CD8-positive, alpha-beta memory T cell (primary cell): Measurements from ENCODE around the gene PER3. TPM values are rescaled to one million over a fixed set of nuclear protein-coding genes. Genes with fewer than 3 reads are reported as not detected.

Experiments
- CTCF ChIA-PET: fragments of 350-600 bp; sonication (Branson Sonifier 250); formaldehyde crosslinking; loops from one replicate; lab custom pipeline; 2021; ENCODE audit warnings: antibody characterized with exemption; lab: Charles Lee
- POLR2A ChIA-PET: fragments of 350-600 bp; sonication (Branson Sonifier 250); formaldehyde crosslinking; loops from one replicate; lab custom pipeline; 2021; ENCODE audit warnings: antibody characterized with exemption; lab: Charles Lee
- DNase-seq, 5 donors: peaks; one replicate each; pipeline versions ENCODE4 v3.0.0 to v3.0.0-alpha.2; 2020 to 2022; ENCODE audit warnings: mixed read lengths in 1 of 5
- H3K27ac ChIP-seq: one replicate; pipeline ENCODE4 v1.7.0; 2013; ENCODE audit warnings: low read depth, mild to moderate bottlenecking, low read length, moderate library complexity
- H3K27me3 ChIP-seq: 2 replicates; pipeline ENCODE4 v1.7.0; 2013; ENCODE audit warnings: low read length, mild to moderate bottlenecking; ENCODE audit not compliant: insufficient read depth, poor library complexity, severe bottlenecking
- H3K36me3 ChIP-seq: 2 replicates; pipeline ENCODE4 v1.7.0; 2013; ENCODE audit warnings: mild to moderate bottlenecking, low read length, moderate library complexity; ENCODE audit not compliant: insufficient read depth
- H3K4me1 ChIP-seq: 2 replicates; pipeline ENCODE4 v1.7.0; 2013; ENCODE audit warnings: mild to moderate bottlenecking, low read length, moderate library complexity; ENCODE audit not compliant: insufficient read depth
- H3K4me3 ChIP-seq: 2 replicates; pipeline ENCODE4 v1.7.0; 2013; ENCODE audit warnings: mild to moderate bottlenecking, low read length
- H3K9me3 ChIP-seq: 2 replicates; pipeline ENCODE4 v1.7.0; 2013; ENCODE audit warnings: mild to moderate bottlenecking, low read length
- H3K27ac Mint-ChIP-seq, 8 donors: one replicate each; pipeline ENCODE4 v1.8.0; 2020 to 2021; ENCODE audit warnings: mixed read lengths in 8 of 8, mild to moderate bottlenecking in 6 of 8, inconsistent platforms in 3 of 8, moderate library complexity in 3 of 8
- H3K27me3 Mint-ChIP-seq, 2 donors: one replicate each; pipeline ENCODE4 v1.8.0; 2020 to 2021; ENCODE audit warnings: mixed read lengths in 2 of 2, mild to moderate bottlenecking in 1 of 2, moderate library complexity in 1 of 2
- H3K36me3 Mint-ChIP-seq, 3 donors: one replicate each; pipeline ENCODE4 v1.8.0; 2020 to 2021; ENCODE audit warnings: mixed read lengths in 3 of 3, inconsistent platforms in 1 of 3, mild to moderate bottlenecking in 1 of 3
- H3K4me1 Mint-ChIP-seq, 3 donors: one replicate each; pipeline ENCODE4 v1.8.0; 2020 to 2021; ENCODE audit warnings: mixed read lengths in 3 of 3, inconsistent platforms in 1 of 3, mild to moderate bottlenecking in 1 of 3
- H3K4me3 Mint-ChIP-seq, 7 donors: one replicate each; pipeline ENCODE4 v1.8.0; 2020 to 2021; ENCODE audit warnings: mixed read lengths in 7 of 7, mild to moderate bottlenecking in 6 of 7, moderate library complexity in 4 of 7, inconsistent platforms in 2 of 7
- H3K9me3 Mint-ChIP-seq, 5 donors: one replicate each; pipeline ENCODE4 v1.8.0; 2020 to 2022; ENCODE audit warnings: mixed read lengths in 5 of 5, mild to moderate bottlenecking in 3 of 5, moderate library complexity in 2 of 5, inconsistent platforms in 1 of 5
- polyA plus RNA-seq: library from polyadenylated mRNA; unstranded; fragments of 300-500 nt; fragmentation: Illumina TruSeq; gene quantifications from one replicate; pipeline ENCODE4 v1.2.3, GENCODE V29; 2021
- total RNA-seq, 2 experiments: library from RNA; stranded (reverse); gene quantifications; one replicate each; pipeline ENCODE4 v1.2.3, GENCODE V29; 2021

Gene PER3
- total and polyA plus RNA-seq, 3 experiments from 2014 or later, result 4.7 to 6.3 (median 4.7) TPM

DNA sequence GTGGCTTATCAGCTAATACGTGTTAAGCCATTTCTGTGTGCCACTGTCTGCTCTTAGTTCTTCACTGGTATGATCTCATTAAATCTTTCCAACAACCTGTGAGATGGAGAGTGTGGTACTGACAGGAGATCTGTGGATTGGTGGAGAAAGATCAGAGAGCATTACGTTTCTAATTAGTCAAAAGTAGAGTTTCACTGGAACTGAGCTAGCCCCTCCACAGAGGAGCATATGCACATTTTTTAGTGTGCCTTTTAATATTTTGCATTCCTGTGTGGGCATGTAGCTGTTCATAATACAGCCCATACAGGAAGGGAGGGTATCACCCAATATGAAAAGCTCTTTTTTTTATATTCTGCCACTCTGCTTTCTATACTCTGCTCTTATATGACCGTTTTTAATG is 37.2 kb downstream of the PER3 start:
- Histone ChIP-seq H3K27me3 (no peaks in the 10 kb centered on the region), H3K4me1 (no peaks in the 10 kb centered on the region), H3K27ac (no peak overlapping the region), H3K36me3 (no peaks in the 10 kb centered on the region), H3K9me3 (no peaks in the 10 kb centered on the region), H3K4me3 (no peak overlapping the region)
- H3K27ac Mint-ChIP-seq, result no peak overlapping the region
- ChIA-PET POLR2A (no interaction called here), CTCF (interaction anchor here (1.0 kb wide), 1 partner anchor 13 kb away, joined by 4 read pairs; no protein-coding TSS in a partner anchor)
- peaks cover 0 to 28% (median 13%) of the 10 kb centered on the region in 3 donors for H3K36me3 Mint-ChIP-seq
- no peaks in the 10 kb centered on the region for H3K27me3 Mint-ChIP-seq
- H3K4me3 Mint-ChIP-seq, result no peak overlapping the region
- no peaks in the 10 kb centered on the region for H3K9me3 Mint-ChIP-seq
- H3K4me1 Mint-ChIP-seq, result no peaks in the 10 kb centered on the region
- no peak for DNase-seq

DNA sequence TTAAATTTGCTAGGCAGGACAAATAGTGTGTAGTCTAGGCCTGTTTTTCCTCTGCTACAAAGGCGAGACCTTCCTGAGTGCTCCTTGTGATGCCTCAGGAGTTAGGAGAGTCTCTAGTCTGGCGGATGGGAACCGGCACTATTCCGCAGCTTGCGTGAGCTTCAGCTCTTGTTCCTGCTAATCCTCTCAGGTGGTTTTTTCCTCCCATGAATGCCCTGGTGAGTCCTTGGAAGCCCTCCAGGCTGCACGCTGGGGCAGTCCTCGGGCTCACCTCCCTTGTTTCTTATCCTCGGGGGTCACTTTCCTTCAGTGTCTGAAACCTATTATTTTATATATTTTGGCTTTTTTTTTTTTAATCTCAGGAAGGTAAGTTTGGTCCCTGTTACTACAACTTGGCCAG is 40.6 kb downstream of the PER3 start:
- ChIA-PET POLR2A (interaction anchor here (0.6 kb wide), 1 partner anchor 328 kb away, joined by 3 read pairs; no protein-coding TSS in a partner anchor), CTCF (no interaction called here)
- Histone ChIP-seq H3K27ac (no peak overlapping the region), H3K27me3 (no peaks in the 10 kb centered on the region), H3K4me1 (no peaks in the 10 kb centered on the region), H3K9me3 (no peaks in the 10 kb centered on the region), H3K36me3 (no peaks in the 10 kb centered on the region), H3K4me3 (no peak overlapping the region)
- H3K36me3 Mint-ChIP-seq, result peaks cover 5 to 43% (median 14%) of the 10 kb centered on the region in 3 donors
- peaks cover 2 to 21% (median 11%) of the 10 kb centered on the region in 3 donors for H3K4me1 Mint-ChIP-seq
- H3K27me3 Mint-ChIP-seq, result no peaks in the 10 kb centered on the region
- no peak overlapping the region for H3K4me3 Mint-ChIP-seq
- H3K9me3 Mint-ChIP-seq, result no peaks in the 10 kb centered on the region
- no peak overlapping the region for H3K27ac Mint-ChIP-seq
- DNase-seq, result no peak

DNA sequence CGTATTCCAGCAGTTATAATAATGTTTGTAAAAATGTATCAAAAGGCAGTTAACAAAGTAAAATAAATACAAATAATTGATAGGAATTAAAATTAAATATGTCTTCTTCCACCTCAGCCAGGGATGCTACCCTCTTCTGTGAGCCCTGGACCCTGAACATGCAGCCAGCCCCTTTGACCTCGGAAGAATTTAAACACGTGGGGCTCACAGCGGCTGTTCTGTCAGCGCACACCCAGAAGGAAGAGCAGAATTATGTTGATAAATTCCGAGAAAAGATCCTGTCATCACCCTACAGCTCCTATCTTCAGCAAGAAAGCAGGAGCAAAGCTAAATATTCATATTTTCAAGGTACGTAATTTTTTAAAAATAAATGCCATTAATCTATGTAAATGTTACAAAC is 42.3 kb downstream of the PER3 start:
- H3K36me3 Mint-ChIP-seq, result peaks cover 5 to 38% (median 7%) of the 10 kb centered on the region in 3 donors
- Histone ChIP-seq H3K36me3 (no peaks in the 10 kb centered on the region), H3K4me3 (no peak overlapping the region), H3K27me3 (no peaks in the 10 kb centered on the region), H3K4me1 (no peaks in the 10 kb centered on the region), H3K27ac (peak overlapping the region; percentile 64), H3K9me3 (no peaks in the 10 kb centered on the region)
- no peaks in the 10 kb centered on the region for H3K27me3 Mint-ChIP-seq
- no peaks in the 10 kb centered on the region for H3K9me3 Mint-ChIP-seq
- no peak for DNase-seq
- POLR2A ChIA-PET, result no interaction called here
- CTCF ChIA-PET, result no interaction called here
- peak overlapping the region in 5 of 8 donors; percentile 50 to 98 (median 86) for H3K27ac Mint-ChIP-seq
- H3K4me1 Mint-ChIP-seq, result peaks cover 2 to 24% (median 12%) of the 10 kb centered on the region in 3 donors
- peak overlapping the region in 5 of 7 donors; percentile 88 to 98 (median 91) for H3K4me3 Mint-ChIP-seq

DNA sequence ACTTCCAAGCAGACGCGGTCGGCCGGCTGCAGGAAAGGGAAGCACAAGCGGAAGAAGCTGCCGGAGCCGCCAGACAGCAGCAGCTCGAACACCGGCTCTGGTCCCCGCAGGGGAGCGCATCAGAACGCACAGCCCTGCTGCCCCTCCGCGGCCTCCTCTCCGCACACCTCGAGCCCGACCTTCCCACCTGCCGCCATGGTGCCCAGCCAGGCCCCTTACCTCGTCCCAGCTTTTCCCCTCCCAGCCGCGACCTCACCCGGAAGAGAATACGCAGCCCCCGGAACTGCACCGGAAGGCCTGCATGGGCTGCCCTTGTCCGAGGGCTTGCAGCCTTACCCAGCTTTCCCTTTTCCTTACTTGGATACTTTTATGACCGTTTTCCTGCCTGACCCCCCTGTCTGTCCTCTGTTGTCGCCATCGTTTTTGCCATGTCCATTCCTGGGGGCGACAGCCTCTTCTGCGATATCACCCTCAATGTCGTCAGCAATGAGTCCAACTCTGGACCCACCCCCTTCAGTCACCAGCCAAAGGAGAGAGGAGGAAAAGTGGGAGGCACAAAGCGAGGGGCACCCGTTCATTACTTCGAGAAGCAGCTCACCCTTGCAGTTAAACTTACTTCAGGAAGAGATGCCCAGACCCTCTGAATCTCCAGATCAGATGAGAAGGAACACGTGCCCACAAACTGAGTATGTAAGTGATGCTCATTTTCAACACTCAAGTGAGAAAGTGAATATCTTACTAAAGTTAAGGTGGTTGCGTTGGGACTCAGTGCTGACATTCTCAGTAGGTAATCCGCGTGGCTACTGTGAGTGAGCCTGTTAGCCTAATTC is 43.2 kb downstream of the PER3 start:
- H3K27me3 ChIP-seq, result no peaks in the 10 kb centered on the region
- Mint-ChIP-seq H3K27ac (peak overlapping the region in 7 of 8 donors; percentile 41 to 98 (median 87)), H3K4me1 (peaks cover 2 to 24% (median 15%) of the 10 kb centered on the region in 3 donors), H3K4me3 (peak overlapping the region; percentile 80 to 98 (median 88)), H3K9me3 (no peaks in the 10 kb centered on the region), H3K27me3 (no peaks in the 10 kb centered on the region), H3K36me3 (peaks cover 5 to 37% (median 10%) of the 10 kb centered on the region in 3 donors)
- ChIA-PET POLR2A (no interaction called here), CTCF (no interaction called here)
- peak overlapping the region; percentile 38 for H3K4me3 ChIP-seq
- no peaks in the 10 kb centered on the region for H3K36me3 ChIP-seq
- H3K27ac ChIP-seq, result peak overlapping the region; percentile 64
- H3K4me1 ChIP-seq, result no peaks in the 10 kb centered on the region
- DNase-seq, result peak; percentile 6 to 63 (median 25)
- no peaks in the 10 kb centered on the region for H3K9me3 ChIP-seq

DNA sequence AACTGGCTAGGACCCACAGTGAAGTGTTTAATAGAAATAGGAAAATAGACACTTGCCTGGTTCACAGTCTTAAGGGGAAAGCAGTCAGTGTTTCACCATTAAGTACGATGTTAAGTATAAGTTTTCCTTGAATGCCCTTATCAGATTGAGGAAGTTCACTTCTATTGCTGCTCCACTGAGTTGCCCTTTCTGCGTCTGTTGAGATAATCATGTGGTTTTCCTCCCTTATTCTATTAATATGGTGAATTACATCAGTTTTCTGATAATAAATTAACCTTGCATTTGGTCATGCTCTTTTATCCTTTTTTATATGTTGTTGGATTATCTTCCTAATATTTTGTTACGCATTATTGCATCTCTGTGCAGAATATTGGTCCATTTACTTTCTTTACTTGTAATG is 47.4 kb downstream of the PER3 start:
- Histone ChIP-seq H3K36me3 (no peaks in the 10 kb centered on the region), H3K27me3 (no peaks in the 10 kb centered on the region), H3K27ac (no peak overlapping the region), H3K4me3 (no peak overlapping the region), H3K9me3 (no peaks in the 10 kb centered on the region), H3K4me1 (no peaks in the 10 kb centered on the region)
- Mint-ChIP-seq H3K27ac (peak overlapping the region in 1 of 8 donors; percentile 52), H3K9me3 (no peaks in the 10 kb centered on the region), H3K4me1 (peaks cover 2 to 24% (median 15%) of the 10 kb centered on the region in 3 donors), H3K4me3 (no peak overlapping the region), H3K27me3 (no peaks in the 10 kb centered on the region), H3K36me3 (peaks cover 14 to 44% (median 17%) of the 10 kb centered on the region in 3 donors)
- no peak for DNase-seq
- ChIA-PET CTCF (no interaction called here), POLR2A (no interaction called here)

DNA sequence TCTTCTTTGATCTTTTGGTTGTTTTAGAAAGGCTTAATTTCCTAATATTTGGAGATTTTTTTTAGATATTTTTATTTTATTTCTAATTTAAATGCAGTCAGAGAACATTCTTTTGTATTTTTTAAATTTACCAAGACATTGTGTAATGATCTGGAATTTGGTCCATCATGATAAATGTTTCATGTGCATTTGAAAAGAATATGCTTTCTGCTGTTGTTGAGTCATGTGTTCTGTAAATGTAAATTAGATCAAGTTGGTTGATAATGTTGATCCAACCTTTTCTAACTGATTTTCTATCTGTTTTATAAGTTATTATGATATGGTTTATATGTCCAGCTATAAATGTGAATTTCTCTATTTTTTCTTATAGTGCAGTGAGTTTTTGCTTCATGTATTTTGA is 48.9 kb downstream of the PER3 start:
- H3K4me1 ChIP-seq, result no peaks in the 10 kb centered on the region
- Mint-ChIP-seq H3K4me1 (peaks cover 0 to 15% (median 12%) of the 10 kb centered on the region in 3 donors), H3K4me3 (no peak overlapping the region), H3K36me3 (peaks cover 25 to 45% (median 25%) of the 10 kb centered on the region in 3 donors), H3K27ac (no peak overlapping the region), H3K27me3 (no peaks in the 10 kb centered on the region), H3K9me3 (peaks cover 0 to 2% (median 0%) of the 10 kb centered on the region in 5 donors)
- H3K27me3 ChIP-seq, result no peaks in the 10 kb centered on the region
- no peaks in the 10 kb centered on the region for H3K36me3 ChIP-seq
- no peak for DNase-seq
- H3K27ac ChIP-seq, result no peak overlapping the region
- CTCF ChIA-PET, result no interaction called here
- no peak overlapping the region for H3K4me3 ChIP-seq
- POLR2A ChIA-PET, result no interaction called here
- H3K9me3 ChIP-seq, result no peaks in the 10 kb centered on the region

DNA sequence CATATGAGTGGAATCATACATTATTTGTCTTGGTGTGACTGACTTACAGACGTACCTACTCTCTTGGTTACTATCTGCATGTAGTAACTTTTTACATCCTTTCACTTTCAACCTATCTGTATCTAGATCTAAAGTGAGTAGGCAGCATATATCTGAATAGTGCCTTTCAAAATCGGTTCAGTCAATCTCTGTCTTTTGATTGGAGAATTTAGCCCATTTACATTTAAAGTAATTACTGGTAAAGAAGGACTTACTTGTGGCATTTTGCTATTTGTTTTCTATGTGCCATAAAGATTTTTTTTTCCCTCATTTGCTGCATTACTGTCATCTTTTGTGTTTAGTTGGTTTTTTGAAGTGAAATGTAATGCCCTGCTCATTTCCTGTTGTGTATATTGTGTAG is 54.6 kb downstream of the PER3 start:
- CTCF ChIA-PET, result no interaction called here
- Histone ChIP-seq H3K4me3 (no peak overlapping the region), H3K4me1 (no peaks in the 10 kb centered on the region), H3K9me3 (no peaks in the 10 kb centered on the region), H3K36me3 (peaks cover 6% of the 10 kb centered on the region), H3K27me3 (no peaks in the 10 kb centered on the region), H3K27ac (no peak overlapping the region)
- peaks cover 34 to 65% (median 55%) of the 10 kb centered on the region in 3 donors for H3K36me3 Mint-ChIP-seq
- DNase-seq, result no peak
- H3K4me3 Mint-ChIP-seq, result no peak overlapping the region
- no peaks in the 10 kb centered on the region for H3K27me3 Mint-ChIP-seq
- H3K27ac Mint-ChIP-seq, result no peak overlapping the region
- POLR2A ChIA-PET, result no interaction called here
- H3K9me3 Mint-ChIP-seq, result peaks cover 7 to 18% (median 15%) of the 10 kb centered on the region in 5 donors
- H3K4me1 Mint-ChIP-seq, result peaks cover 4 to 16% (median 5%) of the 10 kb centered on the region in 3 donors

DNA sequence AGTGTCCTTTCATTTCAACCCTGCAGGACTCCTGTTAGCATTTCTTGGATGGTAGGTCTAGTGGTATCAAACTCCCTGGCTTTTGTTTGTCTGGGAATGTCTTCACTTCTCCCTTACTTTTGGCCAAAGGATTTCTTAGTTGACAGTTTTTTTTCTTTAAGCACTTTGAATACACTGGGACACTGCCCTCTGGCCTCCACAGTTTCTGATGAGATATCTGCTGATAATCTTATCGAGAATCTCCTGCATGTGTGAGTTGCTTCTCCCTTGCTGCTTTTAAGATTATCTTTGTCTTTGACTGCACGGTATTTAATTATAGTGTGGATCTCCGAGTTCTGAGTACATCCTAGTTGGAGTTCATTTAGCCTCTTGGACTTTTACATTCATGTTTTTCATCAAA is 55.4 kb downstream of the PER3 start:
- DNase-seq, result no peak
- CTCF ChIA-PET, result no interaction called here
- Mint-ChIP-seq H3K36me3 (peaks cover 35 to 69% (median 55%) of the 10 kb centered on the region in 3 donors), H3K27me3 (no peaks in the 10 kb centered on the region), H3K9me3 (peaks cover 7 to 18% (median 15%) of the 10 kb centered on the region in 5 donors), H3K27ac (no peak overlapping the region), H3K4me3 (no peak overlapping the region), H3K4me1 (peaks cover 4 to 16% (median 5%) of the 10 kb centered on the region in 3 donors)
- POLR2A ChIA-PET, result no interaction called here
- Histone ChIP-seq H3K9me3 (no peaks in the 10 kb centered on the region), H3K4me3 (no peak overlapping the region), H3K27me3 (no peaks in the 10 kb centered on the region), H3K4me1 (no peaks in the 10 kb centered on the region), H3K27ac (no peak overlapping the region), H3K36me3 (peaks cover 6% of the 10 kb centered on the region)
